Measurements from ENCODE around the gene CMTR1.

Gene CMTR1

DNA sequence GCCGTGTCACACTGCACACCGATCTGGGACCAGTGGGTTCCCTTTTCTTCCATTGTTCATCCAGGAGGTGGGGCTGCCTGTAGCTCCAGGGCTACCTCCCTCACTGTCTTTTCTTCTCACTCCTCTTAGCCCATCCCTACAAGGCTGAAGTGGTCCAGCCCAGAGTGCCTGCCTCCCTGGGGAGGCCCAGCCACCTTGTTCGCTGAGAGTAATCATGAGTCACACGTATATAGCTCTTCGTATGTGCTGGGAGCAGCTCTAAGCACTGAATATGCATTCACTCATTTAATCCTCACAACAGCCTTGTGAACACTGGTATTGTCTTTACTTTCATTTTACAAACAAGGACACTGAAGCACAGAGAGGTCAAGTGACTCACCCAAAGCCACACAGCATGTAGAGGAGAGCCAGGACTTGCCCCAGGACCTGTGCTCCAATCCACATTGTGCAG, 81.3 kb downstream of the CMTR1 start:
- DNase-seq, result no peak

DNA sequence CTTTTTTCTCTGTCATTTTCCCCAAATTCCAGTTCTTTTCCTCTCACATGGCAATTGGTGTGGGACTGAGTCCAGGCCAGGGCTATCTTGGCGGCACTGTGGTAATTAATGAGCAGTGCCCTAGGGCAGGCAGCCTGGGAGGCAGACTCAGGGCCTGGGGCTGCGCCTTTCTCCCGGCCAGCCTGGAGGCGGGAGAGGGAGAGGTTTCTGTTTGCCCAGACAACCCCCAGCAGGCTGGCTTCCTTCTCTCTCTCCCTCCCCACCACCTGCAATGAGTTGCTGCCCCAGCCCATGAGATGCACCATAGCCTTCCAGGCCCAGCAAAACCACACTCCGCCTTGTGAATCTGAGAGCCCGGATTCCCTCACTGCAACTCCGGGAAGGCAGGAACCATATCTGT, 81.8 kb downstream of the CMTR1 start:
- no peak for DNase-seq

DNA sequence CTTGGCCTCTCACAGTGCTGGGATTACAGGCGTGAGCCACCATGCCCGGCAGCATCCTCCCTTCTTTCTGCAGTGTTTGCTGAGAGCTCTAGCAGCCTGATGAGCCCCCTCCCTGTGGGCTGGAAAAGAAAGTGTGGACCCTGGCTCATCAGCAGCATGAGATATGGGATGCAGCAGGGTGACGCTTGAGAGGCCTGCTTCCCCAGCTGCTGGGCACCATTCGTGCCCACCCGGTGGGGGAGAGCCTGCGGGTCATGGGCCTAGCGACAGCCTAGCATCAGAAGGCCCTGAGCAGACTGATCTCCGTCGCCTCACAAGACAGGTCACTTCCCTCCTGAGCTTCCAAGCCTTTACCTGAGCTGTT, 82.7 kb downstream of the CMTR1 start:
- no peak for DNase-seq

DNA sequence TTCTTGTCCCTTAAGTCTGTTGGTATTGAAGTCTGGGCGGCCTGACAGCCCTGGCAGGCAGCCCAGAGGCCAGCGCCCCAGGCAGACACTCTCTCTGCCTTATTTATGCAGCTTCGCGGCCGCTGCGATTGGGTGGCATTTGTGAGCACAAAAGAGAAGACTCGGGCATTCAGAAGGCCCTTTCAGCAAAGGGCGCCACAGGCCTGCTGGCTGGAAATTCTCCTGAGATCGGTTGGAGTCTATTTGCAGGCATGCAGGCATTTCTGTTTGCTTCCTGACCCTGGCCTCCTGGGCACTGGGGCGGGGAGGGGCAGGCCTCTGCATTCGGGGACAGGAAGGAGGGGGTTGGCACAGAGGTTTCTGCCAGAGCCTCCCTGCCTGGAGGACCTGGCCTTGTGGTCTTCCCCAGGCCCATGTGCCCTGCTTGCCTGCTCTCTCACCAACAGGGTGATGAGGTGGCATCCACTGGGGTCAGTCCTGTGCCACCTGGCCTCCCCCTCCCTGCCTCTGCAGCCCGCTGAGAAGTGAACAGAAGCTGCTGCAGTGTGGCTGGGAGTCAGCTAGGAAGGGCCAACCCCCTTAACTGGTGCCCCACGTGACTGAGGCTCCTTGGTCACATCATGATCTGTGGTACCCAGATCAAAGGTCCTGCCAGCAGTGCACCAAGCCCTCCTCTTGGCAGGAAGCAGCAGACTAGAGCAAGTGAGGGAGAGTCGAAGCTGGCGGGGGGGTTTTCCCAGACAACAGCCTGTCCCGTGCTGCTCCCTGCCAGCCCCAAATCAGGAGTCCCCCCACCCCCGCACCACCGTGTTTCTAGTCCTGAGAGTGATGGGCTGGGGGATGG, 83.3 kb downstream of the CMTR1 start:
- peak; percentile 89 for DNase-seq

DNA sequence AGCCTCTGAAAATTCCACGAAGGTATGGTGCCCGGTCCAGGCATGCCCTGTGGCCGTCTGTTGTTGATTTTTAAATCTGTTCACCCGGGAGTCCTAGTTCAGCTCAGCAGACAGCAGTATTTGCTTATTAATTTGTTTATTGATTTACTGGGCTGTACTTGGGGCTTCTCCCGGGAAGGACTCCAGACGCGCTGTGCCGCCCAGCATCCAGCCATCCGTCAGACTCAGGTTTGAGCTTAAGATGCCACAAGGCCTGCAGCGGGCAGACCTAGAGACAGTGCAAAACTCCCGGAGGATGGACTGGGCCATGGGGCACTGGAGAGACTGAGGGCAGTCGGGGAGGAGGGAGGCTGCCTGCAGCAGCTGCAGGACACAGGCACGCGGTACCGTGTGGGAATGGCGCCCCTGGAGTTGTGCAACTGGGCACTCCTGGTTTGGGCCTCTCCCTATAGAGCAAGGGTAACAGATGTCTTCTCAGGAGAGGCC, 83.9 kb downstream of the CMTR1 start:
- peak; percentile 88 for DNase-seq

DNA sequence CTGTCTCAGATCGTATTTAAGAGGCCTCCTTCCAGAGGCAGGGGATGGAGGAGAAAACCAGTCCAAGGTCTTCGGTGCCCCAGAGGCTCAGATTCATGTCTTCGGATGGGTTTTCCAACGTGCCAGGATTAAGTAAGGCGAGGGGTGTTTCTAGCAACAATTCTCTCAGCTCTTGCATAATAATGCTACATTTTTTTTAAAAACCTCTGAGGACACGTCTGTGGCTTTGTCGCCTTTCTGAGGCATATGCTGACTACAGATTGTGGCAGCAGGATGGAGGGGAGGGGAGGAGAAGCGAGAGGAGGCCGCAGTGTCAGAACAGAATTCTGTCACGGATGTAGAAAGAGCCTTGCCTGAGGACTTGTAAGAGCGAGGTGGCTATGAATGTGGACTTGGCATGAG, 84.4 kb downstream of the CMTR1 start:
- peak; percentile 88 for DNase-seq

DNA sequence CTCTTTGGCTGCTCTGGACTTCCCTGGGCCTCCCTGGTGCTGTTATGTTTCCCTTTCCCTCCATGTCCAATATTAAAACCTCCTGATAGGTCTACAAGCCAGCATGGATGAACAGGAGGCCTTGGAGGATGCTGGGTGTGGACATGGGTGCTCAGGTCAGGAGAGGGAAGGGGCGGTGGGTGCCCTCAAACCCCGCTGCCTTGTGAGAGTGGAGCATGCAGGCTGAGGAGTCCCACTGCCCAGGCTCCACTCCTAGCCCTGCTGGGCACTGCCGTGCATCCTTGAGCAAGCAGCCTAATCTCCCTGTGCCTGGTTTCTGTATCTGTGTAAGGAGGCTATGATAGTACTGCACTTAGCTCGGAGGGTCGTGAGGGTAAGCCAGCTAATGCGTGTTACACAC, 85.1 kb downstream of the CMTR1 start:
- no peak for DNase-seq

DNA sequence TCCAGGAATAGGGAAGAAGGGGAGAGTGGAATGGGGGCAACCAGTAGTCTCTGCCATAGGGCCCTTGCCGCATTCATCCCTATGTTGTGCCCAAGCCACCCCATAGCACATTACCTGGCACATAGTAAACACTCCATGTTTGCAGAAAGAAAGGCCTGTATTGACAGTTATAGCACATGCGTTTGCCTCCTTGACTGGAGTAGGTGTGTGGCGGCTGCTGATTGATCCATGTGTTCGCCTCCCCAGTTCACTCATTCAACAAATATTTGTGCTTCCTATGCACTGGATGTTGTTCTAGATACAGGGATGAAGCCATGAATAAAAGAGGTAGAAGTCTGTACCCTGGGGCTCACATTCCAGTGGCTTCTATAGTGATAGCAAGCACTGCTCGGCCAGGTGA, 86.4 kb downstream of the CMTR1 start:
- no peak for DNase-seq

DNA sequence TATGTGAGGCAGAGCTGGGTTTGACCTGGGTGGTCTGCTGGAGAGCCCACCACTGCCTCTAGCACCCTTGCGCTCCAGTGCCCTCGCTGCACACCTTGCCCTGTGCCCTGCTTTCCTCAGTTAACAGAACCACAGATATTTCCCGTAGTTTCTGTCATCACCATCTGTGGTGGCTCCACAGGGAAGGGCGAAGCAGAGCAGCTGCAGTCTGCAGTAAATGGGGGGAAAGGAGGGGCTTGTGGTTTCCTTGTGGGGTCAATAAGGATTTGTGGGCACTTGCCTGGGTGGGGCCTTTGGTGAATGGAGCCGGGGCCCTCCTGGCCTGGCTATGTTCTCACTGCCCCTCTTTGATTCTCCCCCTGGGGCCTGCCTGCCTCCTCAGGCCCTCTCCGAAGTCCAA, 87.9 kb downstream of the CMTR1 start:
- DNase-seq, result no peak

DNA sequence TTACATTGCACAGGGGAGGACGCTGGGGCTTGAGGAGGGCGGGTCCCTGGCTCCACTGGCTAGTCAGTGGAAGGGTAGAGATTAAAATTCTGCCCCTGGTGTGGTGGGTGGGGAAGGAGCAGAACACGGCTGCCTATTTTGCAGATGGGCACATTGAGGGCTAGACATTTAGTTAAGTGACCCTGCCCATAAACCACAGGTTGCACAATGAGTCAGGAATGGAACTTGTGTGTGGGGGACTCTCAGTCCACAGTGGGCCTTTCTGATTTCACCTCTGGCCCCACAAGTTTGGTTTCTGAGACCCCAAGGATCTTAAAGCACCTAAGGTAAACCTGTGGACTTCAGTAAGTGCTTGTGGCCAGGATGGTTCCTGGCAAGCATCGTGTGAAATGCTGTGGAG, 88.7 kb downstream of the CMTR1 start:
- DNase-seq, result no peak

DNA sequence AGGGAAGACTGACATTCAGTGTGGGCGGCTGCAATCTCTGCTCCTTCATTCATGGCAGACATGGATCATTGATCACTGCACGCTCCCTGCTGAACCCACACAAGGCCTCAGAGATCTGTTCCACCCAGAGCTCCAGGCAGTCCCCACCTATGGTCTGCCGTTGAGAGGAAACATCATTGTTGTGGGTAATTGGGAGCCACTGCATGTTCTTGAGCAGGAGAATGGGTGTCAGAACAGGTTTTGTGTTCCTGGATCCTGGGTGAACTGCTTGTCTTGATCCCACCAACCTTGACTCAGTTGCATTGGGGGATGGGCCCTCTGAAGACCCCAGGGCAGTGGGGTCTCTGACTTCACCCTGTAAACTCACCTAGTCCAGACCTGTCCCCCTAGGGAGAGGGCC, 89.8 kb downstream of the CMTR1 start:
- no peak for DNase-seq

DNA sequence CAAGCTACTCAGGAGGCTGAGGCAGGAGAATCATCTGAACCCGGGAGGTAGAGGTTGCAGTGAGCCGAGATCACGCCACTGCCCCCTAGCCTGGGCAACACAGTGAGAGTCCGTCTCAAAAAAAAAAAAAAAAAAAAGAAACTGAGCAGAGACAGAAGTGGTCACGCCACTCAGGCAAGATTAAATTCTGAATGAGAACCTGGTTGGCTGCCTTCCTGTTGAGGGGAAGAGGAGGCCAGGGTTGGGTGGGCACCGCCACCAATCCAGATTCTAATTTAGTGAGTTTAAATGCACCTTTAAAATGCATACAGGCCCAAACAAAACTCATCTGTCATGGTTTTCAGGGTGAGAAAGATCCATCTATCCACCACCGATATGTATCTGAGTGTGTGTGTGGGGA, 90.4 kb downstream of the CMTR1 start:
- no peak for DNase-seq

DNA sequence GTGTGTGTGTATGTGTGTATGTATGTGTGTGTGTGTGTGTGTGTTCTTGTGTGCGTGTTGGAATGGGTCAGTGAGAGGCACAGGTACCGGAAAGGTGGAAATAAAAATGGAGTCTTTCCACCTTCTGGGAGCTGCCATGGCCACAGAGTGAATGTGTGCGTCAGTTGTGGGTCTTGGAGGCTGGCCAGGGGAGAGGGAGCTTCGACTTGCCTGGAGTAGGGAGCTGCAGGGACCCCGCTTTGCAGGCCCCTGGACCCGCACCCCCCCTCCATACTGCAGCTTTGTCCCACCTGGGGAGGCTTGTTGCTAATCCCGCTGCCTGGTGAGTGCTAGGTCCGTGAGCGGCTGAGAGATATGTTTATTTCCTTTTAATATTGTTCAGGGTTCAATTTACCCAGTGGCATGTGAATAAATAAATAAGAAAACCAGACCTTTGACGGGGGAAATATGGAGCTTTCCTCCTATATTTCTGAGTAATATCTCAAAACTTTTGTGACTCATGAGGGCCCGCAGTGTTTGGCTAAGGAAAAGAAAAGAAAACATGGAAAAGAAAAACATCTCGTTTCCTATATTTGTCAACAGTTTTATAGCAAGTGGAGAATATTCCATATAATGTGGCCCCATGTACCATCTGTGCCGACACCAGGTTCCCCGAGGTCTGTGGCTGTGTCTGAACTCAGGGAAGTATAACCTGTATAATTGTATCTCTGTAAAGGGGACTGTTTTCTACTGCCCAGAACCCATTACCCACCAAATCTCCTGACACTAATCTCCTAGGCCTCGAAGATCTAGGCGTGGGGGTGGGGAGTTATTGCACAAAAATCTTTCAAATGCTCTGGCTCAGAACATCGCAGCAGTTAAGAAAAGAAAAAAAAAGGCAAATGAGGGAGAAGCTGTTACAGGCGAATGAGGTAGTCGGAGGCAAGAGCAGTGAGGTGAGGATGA, 91.3 kb downstream of the CMTR1 start:
- peak; percentile 35 for DNase-seq

DNA sequence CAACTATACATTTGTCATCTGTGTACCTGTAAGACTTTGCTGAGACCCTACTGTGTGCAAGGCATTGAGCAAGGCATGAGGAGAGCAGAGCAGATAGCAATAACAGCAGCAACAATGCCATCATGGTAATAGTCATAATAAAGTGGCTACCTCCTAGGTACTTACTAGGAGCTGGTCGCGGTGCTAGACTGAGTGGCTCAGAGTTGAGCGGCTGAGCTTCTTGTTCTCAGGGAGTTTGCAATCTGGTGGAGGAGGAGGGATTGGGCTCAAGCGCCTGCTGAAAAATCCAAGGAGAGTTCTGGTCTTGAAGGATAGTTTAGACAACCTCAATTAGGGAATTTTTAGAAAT, 91.9 kb downstream of the CMTR1 start:
- DNase-seq, result peak; percentile 60

DNA sequence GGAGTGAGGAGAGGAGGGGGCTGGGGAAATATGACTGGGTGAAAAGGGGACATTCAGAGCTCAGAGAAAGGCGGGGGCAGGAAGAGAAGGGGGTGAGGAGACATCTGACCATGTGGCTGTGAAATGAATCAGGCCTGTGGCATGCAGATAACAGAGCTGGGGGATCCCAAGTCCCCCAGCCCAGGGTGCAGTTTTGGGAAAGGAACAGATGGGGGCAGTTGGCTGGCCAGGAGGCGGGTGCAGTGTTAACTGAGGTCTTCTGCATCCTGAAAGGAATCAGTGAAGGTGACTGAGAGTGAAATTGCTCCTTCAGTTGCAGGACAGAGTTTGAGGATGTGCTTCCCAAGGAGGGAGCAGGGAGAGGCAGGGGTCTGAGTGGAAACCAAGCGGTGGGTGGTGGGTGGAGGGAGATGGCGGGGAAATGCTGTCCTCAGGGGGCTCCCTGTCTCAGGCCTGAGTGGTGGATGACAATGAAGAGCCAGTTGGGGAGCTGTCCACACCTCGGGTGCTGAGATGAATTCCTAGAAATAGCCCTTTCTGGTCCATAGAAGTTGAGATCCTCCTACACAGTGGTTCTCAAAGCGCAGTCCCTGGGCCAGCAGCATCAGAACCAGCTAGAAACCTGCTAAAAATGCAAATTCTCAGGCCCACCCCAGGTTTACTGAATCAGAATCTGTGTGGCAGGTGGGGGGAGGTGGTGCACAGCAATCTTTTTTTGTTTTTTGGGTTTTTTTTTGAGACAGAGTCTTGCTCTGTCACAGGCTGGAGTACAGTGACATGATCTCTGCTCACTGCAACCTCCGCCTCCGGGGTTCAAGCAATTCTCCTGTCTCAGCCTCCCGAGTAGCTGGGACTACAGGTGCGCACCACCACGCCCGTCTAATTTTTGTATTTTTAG, 92.7 kb downstream of the CMTR1 start:
- peak; percentile 73 for DNase-seq

DNA sequence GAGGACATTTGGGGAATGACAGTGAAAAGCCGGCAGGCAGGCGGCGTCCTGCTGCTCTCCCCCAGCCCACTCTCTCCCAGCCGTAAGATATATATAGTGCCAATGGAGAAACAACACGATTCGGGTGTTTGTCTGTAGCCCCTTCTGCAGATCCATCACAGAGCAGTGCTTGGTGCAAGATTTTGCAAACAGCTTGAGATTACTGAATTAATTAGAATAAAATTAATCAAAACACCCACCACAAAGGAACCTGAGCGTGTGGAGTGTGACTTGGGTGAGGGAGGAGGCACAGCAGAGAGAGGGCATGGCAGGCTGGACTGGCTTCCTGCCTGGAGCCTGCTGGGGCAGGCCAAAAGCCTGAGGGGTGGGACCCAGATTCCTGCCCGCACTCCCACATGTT, 95.5 kb downstream of the CMTR1 start:
- DNase-seq, result peak; percentile 64

DNA sequence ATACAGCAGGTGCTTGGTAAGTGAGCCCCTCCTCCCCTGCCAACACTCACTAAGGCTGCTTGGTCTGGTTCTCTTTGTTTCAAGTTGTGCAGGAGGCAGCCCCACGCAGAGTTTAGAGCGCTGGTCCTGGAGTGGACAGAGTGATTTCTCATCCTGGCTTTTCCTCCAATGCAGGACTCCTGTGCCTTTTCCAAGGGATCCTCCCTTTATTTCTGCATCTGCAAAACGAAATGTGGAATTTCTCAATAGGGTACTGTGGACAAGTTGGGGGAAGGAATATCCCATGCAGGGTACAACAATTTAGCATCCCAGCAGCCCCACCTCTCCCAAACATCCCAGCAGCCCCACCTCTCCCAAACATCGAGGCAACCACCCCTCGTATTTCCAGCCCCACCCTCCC, 97.3 kb downstream of the CMTR1 start:
- DNase-seq, result no peak

DNA sequence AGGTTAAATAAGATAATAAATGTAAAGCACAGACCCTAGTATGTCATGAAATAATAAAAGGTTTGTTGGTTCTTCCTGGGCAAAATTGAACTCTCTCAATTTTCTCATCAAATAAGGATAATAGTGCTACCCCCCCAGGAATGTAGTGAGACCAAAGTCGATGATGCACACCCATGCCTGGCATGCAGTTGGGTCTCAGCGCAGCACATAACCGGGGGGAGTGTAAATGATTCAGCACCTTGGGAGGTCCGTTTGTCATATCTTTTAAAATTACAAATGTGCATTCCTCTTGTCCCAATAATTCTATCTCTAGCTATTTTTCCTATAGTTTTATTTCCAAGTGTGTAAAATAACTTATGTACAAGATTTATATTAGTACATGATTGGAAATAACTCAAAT, 98.0 kb downstream of the CMTR1 start:
- DNase-seq, result no peak

Data from NCI-H1694 treated with DMSO at 0.1 percent for 48 hours (cell line).